C4-2B (cell line): ENCODE measurements around the gene PKD2.

ENCODE experiments used
- CTCF ChIP-seq: fragments of 450-650 bp; conservative IDR thresholded peaks from 2 replicates; pipeline ENCODE4 v1.5.1; 2017; ENCODE audit warnings: mild to moderate bottlenecking
- ZFX ChIP-seq: fragments of 450-650 bp; IDR thresholded peaks from 2 replicates; pipeline ENCODE4 v1.6.1; 2017

- no peak for TF ChIP-seq CTCF
- TF ChIP-seq ZFX, result no peak
Measured at GRCh38 chr4:88035292-88035691, 27.9 kb downstream of the PKD2 start.
